Upper lobe of left lung (tissue), 6 donors: ENCODE measurements around the gene PAK5. TPM values are rescaled to one million over a fixed set of nuclear protein-coding genes. Genes with fewer than 3 reads are reported as not detected.

Experiments
- ATAC-seq, 2 donors: fragments of 200-7000 bp; cut with Tn5 transposase; one replicate each; pipeline ENCODE4 v1.9.1; 2022; ENCODE audit warnings: mild to moderate bottlenecking in 2 of 2, moderate library complexity in 2 of 2; ENCODE audit not compliant: low FRiP score in 2 of 2
- DNase-seq, 2 donors: peaks; one replicate each; pipeline ENCODE4 v3.0.0-alpha.2; 2019 to 2020
- H3K27ac ChIP-seq, 4 donors: fragments of 200-600 bp; sonication (generic); one replicate each; pipeline ENCODE4 v1.5.1; 2016 to 2019
- H3K27me3 ChIP-seq, 4 donors: fragments of 200-600 bp; sonication (generic); one replicate each; pipeline ENCODE4 v1.5.1; 2017 to 2019
- H3K36me3 ChIP-seq, 4 donors: fragments of 200-600 bp; sonication (generic); one replicate each; pipeline ENCODE4 v1.5.1; 2016 to 2019
- H3K4me1 ChIP-seq, 4 donors: fragments of 200-600 bp; sonication (generic); one replicate each; pipeline ENCODE4 v1.5.1; 2018 to 2019
- H3K4me3 ChIP-seq, 4 donors: fragments of 200-600 bp; sonication (generic); one replicate each; pipeline ENCODE4 v1.5.1; 2017 to 2019; ENCODE audit warnings: mild to moderate bottlenecking in 2 of 4, moderate library complexity in 1 of 4
- H3K9me3 ChIP-seq, 4 donors: fragments of 200-600 bp; sonication (generic); one replicate each; pipeline ENCODE4 v1.5.1; 2018 to 2019
- CTCF ChIP-seq, 6 experiments: fragments of 450-650 bp in 4 of 6; fragments of 200-600 bp in 2 of 6; sonication (generic) in 2 of 6; IDR thresholded peaks; one replicate each; pipeline ENCODE4 v1.5.1; 2016 to 2019; ENCODE audit warnings: antibody characterized with exemption in 6 of 6
- EP300 ChIP-seq, 4 donors: sonication (generic); formaldehyde crosslinking; IDR thresholded peaks; one replicate each; pipeline ENCODE4 v1.5.1; 2017; ENCODE audit warnings: antibody characterized with exemption in 4 of 4, control low read depth in 2 of 4
- POLR2A ChIP-seq, 4 donors: fragments of 450-650 bp; IDR thresholded peaks; one replicate each; pipeline ENCODE4 v1.5.1; 2016 to 2017; ENCODE audit warnings: antibody characterized with exemption in 4 of 4, mild to moderate bottlenecking in 2 of 4
- POLR2AphosphoS5 ChIP-seq, 2 donors: sonication (generic); formaldehyde crosslinking; IDR thresholded peaks; one replicate each; pipeline ENCODE4 v1.5.1; 2017; ENCODE audit warnings: antibody characterized with exemption in 2 of 2
- WGBS, 2 donors: methylation state at CpG; one replicate each; pipeline ENCODE4 v1.1.5; 2017 to 2018; 5-methylcytosine and 5-hydroxymethylcytosine counted together
- total RNA-seq, 6 donors: library from RNA; depleted of rRNA in 4 of 6; stranded (reverse); fragments of >200 nt in 4 of 6; gene quantifications; one replicate each; pipeline versions ENCODE4 v1.1.0 to v1.2.1, GENCODE V29; 2016 to 2021
- donor health status: DM: no; HTN: no; CAD: no; lungs with moderate emphysema.
- donor health status: DM: no; HTN: yes; CAD: no; lungs with severe emphysema.

The PAK5 gene
- total RNA-seq, 6 donors from 2014 or later = 0.17 to 0.30 (median 0.23) TPM; not detected in 2

- Histone ChIP-seq H3K4me3 (no peak overlapping the region), H3K36me3 (no peaks in the 10 kb centered on the region), H3K27me3 (no peaks in the 10 kb centered on the region), H3K9me3 (no peaks in the 10 kb centered on the region), H3K27ac (no peak overlapping the region), H3K4me1 (no peaks in the 10 kb centered on the region)
- TF ChIP-seq POLR2A (IDR thresholded peaks at IDR 0.05) (no peak), EP300 (IDR thresholded peaks at IDR 0.05) (no peak), CTCF (IDR thresholded peaks at IDR 0.05) (no peak), POLR2AphosphoS5 (IDR thresholded peaks at IDR 0.05) (no peak)
- no peak for DNase-seq
- 93 to 94% methylated on average over 4 of the region's 4 CpGs for WGBS, 2 donors
- ATAC-seq = no peak
Measured at GRCh38 chr20:9576695-9577094, 262.2 kb downstream of the PAK5 start.

- H3K4me3 ChIP-seq = no peak overlapping the region
- DNase-seq (no peak), ATAC-seq (no peak)
Measured at GRCh38 chr20:9575836-9576235, 263.0 kb downstream of the PAK5 start.

GRCh38 chr20:9574776-9575175 lies 264.1 kb downstream of the PAK5 start:
- no peak for ATAC-seq
- no peak for TF ChIP-seq POLR2A (IDR thresholded peaks at IDR 0.05)
- TF ChIP-seq POLR2AphosphoS5 (IDR thresholded peaks at IDR 0.05) = no peak
- TF ChIP-seq EP300 (IDR thresholded peaks at IDR 0.05) = no peak
- TF ChIP-seq CTCF (IDR thresholded peaks at IDR 0.05) = no peak

More at GRCh38 chr20:9575836-9576235, 263.0 kb downstream of the PAK5 start:
- TF ChIP-seq EP300 (IDR thresholded peaks at IDR 0.05) = no peak
- Histone ChIP-seq H3K27me3 (no peaks in the 10 kb centered on the region), H3K9me3 (no peaks in the 10 kb centered on the region), H3K27ac (no peak overlapping the region), H3K4me1 (no peaks in the 10 kb centered on the region), H3K36me3 (no peaks in the 10 kb centered on the region)
- 74 to 89% methylated on average over 1 of the region's 1 CpG for WGBS, 2 donors

GRCh38 chr20:9574181-9574580 lies 264.7 kb downstream of the PAK5 start:
- no peaks in the 10 kb centered on the region for H3K27me3 ChIP-seq
- H3K27ac ChIP-seq = no peak overlapping the region
- no peaks in the 10 kb centered on the region for H3K4me1 ChIP-seq
- ATAC-seq = no peak
- H3K36me3 ChIP-seq = no peaks in the 10 kb centered on the region
- no peaks in the 10 kb centered on the region for H3K9me3 ChIP-seq
- TF ChIP-seq CTCF (IDR thresholded peaks at IDR 0.05) (no peak), POLR2A (IDR thresholded peaks at IDR 0.05) (no peak), EP300 (IDR thresholded peaks at IDR 0.05) (no peak), POLR2AphosphoS5 (IDR thresholded peaks at IDR 0.05) (no peak)
- no peak overlapping the region for H3K4me3 ChIP-seq
- no peak for DNase-seq
- 69 to 76% methylated on average over 7 of the region's 7 CpGs for WGBS, 2 donors

More at GRCh38 chr20:9574776-9575175, 264.1 kb downstream of the PAK5 start:
- DNase-seq = no peak
- H3K27ac ChIP-seq = no peak overlapping the region
- WGBS, 2 donors = 78 to 83% methylated on average over 3 of the region's 3 CpGs
- no peak overlapping the region for H3K4me3 ChIP-seq
- no peaks in the 10 kb centered on the region for H3K27me3 ChIP-seq
- no peaks in the 10 kb centered on the region for H3K36me3 ChIP-seq
- no peaks in the 10 kb centered on the region for H3K9me3 ChIP-seq
- no peaks in the 10 kb centered on the region for H3K4me1 ChIP-seq

GRCh38 chr20:9573335-9574151 lies 265.3 kb downstream of the PAK5 start:
- no peak for ATAC-seq
- no peak for DNase-seq
- Histone ChIP-seq H3K9me3 (no peaks in the 10 kb centered on the region), H3K4me3 (no peak overlapping the region), H3K27ac (no peak overlapping the region), H3K27me3 (no peaks in the 10 kb centered on the region), H3K4me1 (no peaks in the 10 kb centered on the region), H3K36me3 (no peaks in the 10 kb centered on the region)
- no peak for TF ChIP-seq CTCF (IDR thresholded peaks at IDR 0.05)
- TF ChIP-seq EP300 (IDR thresholded peaks at IDR 0.05) = no peak
- no peak for TF ChIP-seq POLR2AphosphoS5 (IDR thresholded peaks at IDR 0.05)
- no peak for TF ChIP-seq POLR2A (IDR thresholded peaks at IDR 0.05)
- WGBS, 2 donors = 59 to 62% methylated on average over 13 of the region's 13 CpGs
